ENCODE data around the gene TKTL1. TPM values are rescaled to one million over a fixed set of nuclear protein-coding genes. Genes with fewer than 3 reads are reported as not detected.

TKTL1 gene
- total RNA-seq, 4 donors from 2014 or later, result 0.07 to 0.98 TPM; not detected in 2

GRCh38 chrX:154367474-154368308 lies 72.1 kb downstream of the TKTL1 start:
- intact Hi-C loops (cut with DNase I; ENCODE audit: low total_unique reads), result no loop called here
- TF ChIP-seq, protein P1, sequence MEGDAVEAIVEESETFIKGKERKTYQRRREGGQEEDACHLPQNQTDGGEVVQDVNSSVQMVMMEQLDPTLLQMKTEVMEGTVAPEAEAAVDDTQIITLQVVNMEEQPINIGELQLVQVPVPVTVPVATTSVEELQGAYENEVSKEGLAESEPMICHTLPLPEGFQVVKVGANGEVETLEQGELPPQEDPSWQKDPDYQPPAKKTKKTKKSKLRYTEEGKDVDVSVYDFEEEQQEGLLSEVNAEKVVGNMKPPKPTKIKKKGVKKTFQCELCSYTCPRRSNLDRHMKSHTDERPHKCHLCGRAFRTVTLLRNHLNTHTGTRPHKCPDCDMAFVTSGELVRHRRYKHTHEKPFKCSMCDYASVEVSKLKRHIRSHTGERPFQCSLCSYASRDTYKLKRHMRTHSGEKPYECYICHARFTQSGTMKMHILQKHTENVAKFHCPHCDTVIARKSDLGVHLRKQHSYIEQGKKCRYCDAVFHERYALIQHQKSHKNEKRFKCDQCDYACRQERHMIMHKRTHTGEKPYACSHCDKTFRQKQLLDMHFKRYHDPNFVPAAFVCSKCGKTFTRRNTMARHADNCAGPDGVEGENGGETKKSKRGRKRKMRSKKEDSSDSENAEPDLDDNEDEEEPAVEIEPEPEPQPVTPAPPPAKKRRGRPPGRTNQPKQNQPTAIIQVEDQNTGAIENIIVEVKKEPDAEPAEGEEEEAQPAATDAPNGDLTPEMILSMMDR (IDR thresholded peaks at IDR 0.05), result no peak
- TF ChIP-seq POLR2A (IDR thresholded peaks at IDR 0.05), result no peak
- peaks cover 0 to 12% of the 10 kb centered on the region in 2 donors for H3K4me1 ChIP-seq
- no peaks in the 10 kb centered on the region for H3K36me3 ChIP-seq
- DNase-seq, result no peak
- peak overlapping the region; percentile 95 to 98 for H3K27ac ChIP-seq
- no peaks in the 10 kb centered on the region for H3K9me3 ChIP-seq
- H3K27me3 ChIP-seq, result no peaks in the 10 kb centered on the region
- peak overlapping the region in 1 of 2 donors; percentile 2 for H3K4me3 ChIP-seq

DNA sequence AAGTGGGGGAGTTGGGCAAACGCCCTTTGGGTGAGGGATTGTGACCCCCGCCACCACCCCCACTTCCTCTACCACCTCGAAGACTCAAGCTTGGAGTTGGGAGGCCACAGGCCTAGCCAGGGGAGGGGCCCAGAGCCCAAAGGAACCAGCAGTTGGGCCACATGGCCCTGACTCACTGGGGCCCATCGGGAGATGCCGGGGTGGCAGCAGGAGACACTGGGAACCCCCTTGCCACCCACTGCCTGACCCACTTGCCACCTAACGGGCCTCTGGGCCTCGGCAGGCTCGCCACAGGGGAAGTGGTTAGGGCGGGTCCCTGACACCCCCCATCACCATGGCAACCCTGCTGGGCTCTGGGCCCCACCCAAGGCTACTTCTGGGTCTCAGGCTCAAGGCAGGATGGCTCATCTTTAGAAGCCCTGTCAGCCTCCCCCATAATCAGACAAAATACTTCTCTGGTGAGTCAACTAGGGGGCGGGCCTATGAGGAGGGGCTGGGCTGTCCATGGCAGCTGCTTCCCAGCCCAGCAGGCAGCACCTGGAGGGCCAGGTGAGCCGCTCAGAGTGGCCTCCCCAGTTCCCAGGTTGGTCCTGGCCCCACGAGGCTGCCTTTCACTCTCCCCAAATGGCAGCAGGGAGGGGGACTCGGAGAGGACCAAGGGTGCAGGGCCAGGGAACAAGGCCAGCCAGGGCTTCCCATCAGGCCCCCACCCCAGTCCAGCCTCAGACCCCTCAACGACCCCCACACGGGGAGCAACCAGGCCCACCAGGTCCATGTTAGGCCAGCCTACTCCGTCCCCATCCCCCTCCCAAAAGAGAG lies 73.2 kb downstream of the TKTL1 start:
- peak; percentile 84 to 91 for DNase-seq
- H3K4me1 ChIP-seq, result peaks cover 0 to 12% of the 10 kb centered on the region in 2 donors
- peak in 1 of 2 donors; percentile 38 for TF ChIP-seq POLR2A (IDR thresholded peaks at IDR 0.05)
- TF ChIP-seq, protein P1 (IDR thresholded peaks at IDR 0.05), result peak in 1 of 4 experiments; percentile 6

GRCh38 chrX:154369449-154370299 lies 74.1 kb downstream of the TKTL1 start:
- Histone ChIP-seq H3K4me1 (peaks cover 0 to 12% of the 10 kb centered on the region in 2 donors), H3K27me3 (no peaks in the 10 kb centered on the region), H3K27ac (peak overlapping the region; percentile 95 to 98), H3K9me3 (no peaks in the 10 kb centered on the region), H3K36me3 (no peaks in the 10 kb centered on the region), H3K4me3 (peak overlapping the region; percentile 56 to 64)
- TF ChIP-seq, protein P1 (IDR thresholded peaks at IDR 0.05), result no peak
- TF ChIP-seq POLR2A (IDR thresholded peaks at IDR 0.05), result peak; percentile 51 to 58
- peak; percentile 86 to 91 for DNase-seq
- intact Hi-C loops (cut with DNase I; ENCODE audit: low total_unique reads), result no loop called here

More for the DNA sequence above, 73.2 kb downstream of the TKTL1 start:
- H3K9me3 ChIP-seq, result no peaks in the 10 kb centered on the region
- H3K27ac ChIP-seq, result peak overlapping the region; percentile 95 to 98
- intact Hi-C loops (cut with DNase I; ENCODE audit: low total_unique reads), result no loop called here
- H3K4me3 ChIP-seq, result peak overlapping the region; percentile 56 to 64
- H3K27me3 ChIP-seq, result no peaks in the 10 kb centered on the region
- H3K36me3 ChIP-seq, result no peaks in the 10 kb centered on the region

DNA sequence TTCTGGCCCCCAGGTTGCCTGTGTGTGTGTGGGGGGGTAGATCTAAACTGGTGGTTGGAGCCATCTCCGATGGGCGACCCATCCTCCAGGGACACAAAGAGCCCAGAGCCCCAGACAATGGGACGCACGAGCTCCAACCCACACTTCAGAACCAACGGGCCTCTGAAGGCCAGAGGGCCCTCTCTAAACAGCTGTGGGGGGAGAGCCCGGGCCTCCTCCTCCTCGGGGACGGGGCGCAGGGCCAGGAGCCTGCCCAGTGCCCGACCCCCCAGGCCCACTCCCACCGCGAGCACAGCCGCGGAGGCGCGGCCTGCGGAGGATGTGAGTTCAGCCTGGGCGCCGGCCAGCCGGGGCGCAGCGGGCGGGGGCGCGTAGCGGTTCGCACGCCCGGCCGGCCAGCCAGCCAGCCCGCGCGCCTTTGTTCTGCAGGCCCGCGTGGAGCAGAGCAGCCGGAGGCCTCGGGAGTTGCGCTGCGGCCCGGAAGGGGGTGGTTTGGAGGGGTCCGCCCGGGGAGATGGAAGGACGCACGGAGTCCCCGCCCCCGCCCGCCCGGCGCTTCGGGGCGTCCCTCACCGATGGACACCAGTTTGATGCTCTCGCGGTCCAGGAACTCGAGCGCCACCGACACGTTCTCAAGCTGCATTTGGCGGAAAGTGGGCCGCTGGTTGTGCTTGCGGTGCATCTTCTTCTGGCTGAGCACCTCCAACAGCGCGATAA lies 74.9 kb downstream of the TKTL1 start:
- peak in 1 of 2 donors; percentile 48 for DNase-seq
- TF ChIP-seq POLR2A (IDR thresholded peaks at IDR 0.05), result no peak
- TF ChIP-seq, protein P1 (IDR thresholded peaks at IDR 0.05), result no peak
- intact Hi-C loops (cut with DNase I; ENCODE audit: low total_unique reads), result no loop called here
- peaks cover 0 to 12% of the 10 kb centered on the region in 2 donors for H3K4me1 ChIP-seq
- H3K27me3 ChIP-seq, result no peaks in the 10 kb centered on the region
- no peaks in the 10 kb centered on the region for H3K9me3 ChIP-seq
- H3K4me3 ChIP-seq, result peak overlapping the region; percentile 56 to 64
- peak overlapping the region; percentile 95 to 98 for H3K27ac ChIP-seq
- H3K36me3 ChIP-seq, result no peaks in the 10 kb centered on the region

Measured in uterus (tissue), 4 donors.